Activated effector memory CD4-positive, alpha-beta T cell treated with Interleukin-2 at 50 U/mL for 16 hours (primary cell): ENCODE measurements around the gene PRSS22.
A peak's percentile ranks its signal among the peaks of the same experiment; 100 is the strongest.

Source experiments
- DNase-seq: peaks from one replicate; pipeline ENCODE4 v3.0.0-alpha.2; 2020

The PRSS22 gene

GRCh38 chr16:2879854-2880508 is 22.0 kb upstream of the PRSS22 start:
- no peak for DNase-seq

GRCh38 chr16:2874912-2875362 is 17.0 kb upstream of the PRSS22 start:
- peak; percentile 50 for DNase-seq

GRCh38 chr16:2874032-2874911 is 16.3 kb upstream of the PRSS22 start:
- no peak for DNase-seq

GRCh38 chr16:2871926-2872325 is 14.0 kb upstream of the PRSS22 start:
- DNase-seq, result no peak

- DNase-seq, result peak; percentile 91
These were observed 10.2 kb upstream of the PRSS22 start for GRCh38 chr16:2867987-2868789.

GRCh38 chr16:2867661-2867986 is 9.7 kb upstream of the PRSS22 start:
- no peak for DNase-seq

- no peak for DNase-seq
These were observed 8.5 kb upstream of the PRSS22 start for GRCh38 chr16:2866431-2866830.

- DNase-seq, result no peak
These were observed 7.7 kb upstream of the PRSS22 start for GRCh38 chr16:2865651-2866050.

- no peak for DNase-seq
These were observed 3.0 kb upstream of the PRSS22 start for GRCh38 chr16:2860826-2861567.

- DNase-seq, result no peak
These were observed 1.8 kb upstream of the PRSS22 start for GRCh38 chr16:2859686-2860265.

- DNase-seq, result no peak
These were observed 465 bp upstream of the PRSS22 start for GRCh38 chr16:2858245-2859025.

- no peak for DNase-seq
These were observed 1.1 kb downstream of the PRSS22 start for GRCh38 chr16:2856686-2857450.

GRCh38 chr16:2856061-2856670 is 1.8 kb downstream of the PRSS22 start:
- no peak for DNase-seq

- no peak for DNase-seq
These were observed 2.4 kb downstream of the PRSS22 start for GRCh38 chr16:2855536-2855935.

- DNase-seq, result no peak
These were observed 3.2 kb downstream of the PRSS22 start for GRCh38 chr16:2854700-2855309.

- DNase-seq, result no peak
These were observed 4.4 kb downstream of the PRSS22 start for GRCh38 chr16:2853531-2854073.

- DNase-seq, result no peak
These were observed 5.1 kb downstream of the PRSS22 start for GRCh38 chr16:2852731-2853507.

- no peak for DNase-seq
These were observed 5.8 kb downstream of the PRSS22 start for GRCh38 chr16:2852003-2852730.
